Measurements from ENCODE around the gene WIPI1.
"Not testable (repeated sequence)": the region's sequence is repeated elsewhere in the genome, so short reads cannot be mapped to it uniquely, and the experiment has no call there.

Gene WIPI1

GRCh38 chr17:68435876-68436842 is 21.1 kb downstream of the WIPI1 start:
- DNase-seq: no peak

- DNase-seq: no peak
These were observed 21.9 kb downstream of the WIPI1 start for GRCh38 chr17:68435361-68435760.

GRCh38 chr17:68433911-68434508 is 23.3 kb downstream of the WIPI1 start:
- DNase-seq: no peak

- DNase-seq: no peak
These were observed 24.1 kb downstream of the WIPI1 start for GRCh38 chr17:68433211-68433610.

DNA sequence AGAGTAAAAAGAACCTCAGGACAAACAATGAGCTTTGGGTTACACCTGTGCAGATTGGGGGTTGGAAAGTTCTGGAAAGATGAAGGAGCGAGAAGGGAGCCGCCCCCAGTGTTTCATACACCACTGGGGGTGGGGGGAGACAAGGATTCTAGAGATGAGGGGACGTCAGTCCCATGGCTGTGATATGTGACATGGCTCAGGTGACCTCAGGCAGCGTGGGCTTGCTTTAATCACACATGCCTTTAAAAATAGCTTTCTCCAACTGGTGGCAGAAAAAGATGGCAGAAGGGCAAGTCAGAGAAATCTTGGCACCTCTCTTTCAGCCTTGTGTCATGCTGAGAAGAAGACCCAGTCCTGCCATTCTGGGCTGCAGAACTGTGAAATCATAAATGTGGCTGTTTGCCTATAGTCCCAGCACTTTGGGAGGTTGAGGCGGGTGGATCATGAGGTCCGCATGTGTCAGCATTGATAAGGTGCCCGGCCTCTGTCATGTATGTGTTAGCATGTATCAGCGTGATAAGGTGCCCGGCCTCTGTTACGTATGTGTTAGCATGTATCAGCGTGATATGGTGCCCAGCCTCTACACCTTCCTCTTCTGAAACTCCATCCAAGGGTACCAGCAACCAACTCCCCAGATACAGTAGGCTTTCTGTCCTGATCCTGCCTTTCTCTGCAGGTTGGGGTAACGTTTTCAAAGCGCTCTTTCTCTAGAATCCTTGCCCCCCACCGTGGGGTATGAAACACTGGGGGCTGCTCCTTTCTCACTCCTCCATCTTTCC is 25.0 kb downstream of the WIPI1 start:
- no peak for DNase-seq

DNA sequence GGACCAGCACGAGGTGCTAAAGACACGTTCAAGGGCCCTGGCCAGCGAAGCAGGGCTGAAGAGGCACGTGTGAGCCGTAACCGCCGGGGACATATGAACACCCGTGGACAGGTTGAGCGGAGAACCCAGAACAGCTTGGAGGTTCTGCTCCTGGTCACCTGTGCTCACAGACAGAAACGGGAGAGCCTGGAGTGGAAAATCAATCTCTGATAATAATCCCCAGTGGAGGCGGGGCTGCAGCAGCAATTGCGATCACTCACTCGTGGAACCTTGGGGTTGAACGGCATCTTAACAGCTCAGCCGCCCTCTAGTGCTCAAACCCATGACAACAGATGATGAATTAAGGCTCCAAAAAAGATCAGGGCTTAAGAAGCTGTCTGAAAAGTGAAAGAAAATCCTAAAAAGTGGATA is 25.6 kb downstream of the WIPI1 start:
- DNase-seq: no peak

DNA sequence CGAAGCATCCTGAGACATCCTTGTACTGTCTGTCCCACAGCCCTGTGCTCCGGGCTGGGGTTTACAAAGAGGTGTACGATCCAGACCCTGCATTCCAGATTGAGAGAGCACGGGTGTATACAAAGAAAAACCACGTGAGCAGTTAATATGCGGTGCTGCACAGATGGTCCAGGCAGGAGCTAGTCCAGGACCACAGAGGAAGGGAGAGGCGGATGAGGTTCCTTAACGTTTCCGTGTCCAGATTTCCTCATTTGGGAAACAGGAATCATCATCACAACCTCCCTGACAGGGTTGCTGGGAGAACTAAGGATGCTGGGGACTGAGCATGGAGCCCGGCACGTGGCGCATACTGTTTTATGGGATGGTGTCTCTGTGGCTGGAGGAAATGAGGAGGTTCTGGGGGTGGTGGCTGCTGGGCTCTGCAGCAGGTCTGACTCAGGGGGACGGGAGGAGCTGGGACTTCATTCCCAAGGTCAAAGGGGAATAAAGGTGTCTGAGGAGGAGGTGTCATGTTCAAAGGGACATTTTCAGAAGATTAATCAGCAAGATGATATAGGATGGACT is 26.2 kb downstream of the WIPI1 start:
- no peak for DNase-seq

- no peak for DNase-seq
These were observed 27.4 kb downstream of the WIPI1 start for GRCh38 chr17:68429881-68430280.

- no peak for DNase-seq
These were observed 28.7 kb downstream of the WIPI1 start for GRCh38 chr17:68428498-68429172.

GRCh38 chr17:68427575-68427974 is 29.7 kb downstream of the WIPI1 start:
- DNase-seq: no peak

- no peak for DNase-seq
These were observed 31.3 kb downstream of the WIPI1 start for GRCh38 chr17:68425979-68426378.

- DNase-seq: no peak
These were observed 32.4 kb downstream of the WIPI1 start for GRCh38 chr17:68424861-68425260.

- no peak for DNase-seq
These were observed 33.1 kb downstream of the WIPI1 start for GRCh38 chr17:68424203-68424602.

DNA sequence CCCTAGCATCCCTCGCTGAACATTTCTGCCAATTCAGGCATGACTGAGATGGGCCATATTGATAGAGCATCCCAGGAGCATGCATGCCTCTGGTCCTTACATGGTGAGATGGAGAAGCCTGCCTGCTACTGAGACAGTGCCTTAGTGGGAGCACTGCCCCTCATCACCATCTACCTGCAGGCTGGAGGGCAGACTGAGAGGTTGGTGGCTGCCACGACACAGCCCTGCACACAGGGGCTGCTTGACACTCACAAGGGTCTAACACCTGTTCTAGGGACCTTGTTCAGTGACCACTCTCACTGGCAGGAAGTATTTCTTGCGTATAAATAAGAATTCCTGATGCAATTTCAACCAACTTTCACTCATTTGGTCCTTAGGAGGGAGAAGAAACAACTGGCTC is 34.0 kb downstream of the WIPI1 start:
- no peak for DNase-seq

- no peak for DNase-seq
These were observed 34.5 kb downstream of the WIPI1 start for GRCh38 chr17:68422821-68423220.

DNA sequence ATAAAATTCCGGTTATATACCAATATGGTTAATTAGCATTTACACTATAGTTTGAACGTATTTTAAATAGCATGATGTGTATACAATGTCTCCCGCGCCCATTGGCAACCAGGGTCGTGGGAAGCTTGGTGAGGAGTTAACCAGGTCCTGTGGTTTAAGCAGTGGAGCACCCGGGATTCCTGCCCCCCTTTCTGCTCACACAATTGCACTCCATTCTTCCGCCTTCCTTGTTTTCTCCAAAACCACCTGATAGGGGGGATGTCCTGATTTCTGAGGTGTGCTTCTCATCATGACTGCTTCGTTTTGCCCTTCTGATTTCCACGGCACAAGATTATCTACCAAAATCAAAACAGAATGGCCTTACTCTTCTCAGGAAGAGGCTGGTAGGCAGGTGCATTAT is 35.8 kb downstream of the WIPI1 start:
- no peak for DNase-seq

- no peak for DNase-seq
These were observed 37.2 kb downstream of the WIPI1 start for GRCh38 chr17:68420065-68420464.

GRCh38 chr17:68418876-68419275 is 38.4 kb downstream of the WIPI1 start:
- no peak for DNase-seq

- DNase-seq: no peak
These were observed 40.0 kb downstream of the WIPI1 start for GRCh38 chr17:68417317-68417716.

DNA sequence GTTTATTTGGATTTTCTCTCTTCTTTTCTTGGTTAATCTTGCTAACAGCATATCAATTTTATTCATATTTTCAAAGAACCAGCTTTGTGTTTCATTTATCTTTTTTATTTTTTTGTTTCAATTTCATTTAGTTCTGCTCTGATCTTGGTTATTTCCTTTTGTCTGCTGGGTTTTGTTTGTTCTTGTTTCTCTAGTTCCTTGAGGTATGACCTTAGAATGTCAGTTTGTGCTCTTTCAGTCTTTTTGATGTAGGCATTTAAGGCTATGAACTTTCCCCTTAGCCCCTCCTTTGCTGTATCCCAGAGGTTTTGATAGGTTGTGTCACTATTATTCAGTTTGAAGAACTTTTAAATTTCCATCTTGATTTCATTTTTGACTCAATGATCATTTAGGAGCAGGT is 42.4 kb downstream of the WIPI1 start:
- DNase-seq: not testable (repeated sequence)

GRCh38 chr17:68413597-68414560 is 43.4 kb downstream of the WIPI1 start:
- not testable (repeated sequence) for DNase-seq
